ENCODE data around the gene ABCC1. TPM values are rescaled to one million over a fixed set of nuclear protein-coding genes. Genes with fewer than 3 reads are reported as not detected.
A peak's percentile ranks its signal among the peaks of the same experiment; 100 is the strongest.

Gene ABCC1
- total RNA-seq, 1 donor from 2014 or later: 38.7 TPM

DNA sequence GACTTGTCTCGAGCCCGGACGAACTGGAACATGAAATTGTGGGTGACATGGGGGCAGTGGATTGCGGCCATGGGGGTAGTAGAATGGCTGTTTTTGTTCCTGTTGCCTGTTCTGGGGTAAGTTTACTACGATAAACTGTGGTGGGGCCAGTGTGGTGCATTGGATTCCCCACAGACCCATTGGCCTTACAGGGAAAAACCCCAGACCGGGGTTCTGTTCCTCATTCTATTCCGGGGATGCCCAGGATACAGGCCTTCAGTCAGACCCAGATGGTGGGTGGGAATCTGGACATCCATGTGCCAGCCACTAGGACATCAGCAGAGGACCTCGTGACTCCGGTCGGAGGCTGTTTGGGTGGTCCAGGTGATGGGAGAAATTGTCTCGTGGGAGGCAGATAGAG, 88.1 kb downstream of the ABCC1 start:
- peaks cover 18% of the 10 kb centered on the region for H3K36me3 Mint-ChIP-seq (ENCODE audit: low read depth)
- no peak for DNase-seq (ENCODE audit: low read depth, low spot score)
- H3K9me3 Mint-ChIP-seq: no peaks in the 10 kb centered on the region
- peak overlapping the region; percentile 73 for H3K27ac Mint-ChIP-seq (ENCODE audit: unreplicated experiment)
- no peak overlapping the region for H3K4me3 Mint-ChIP-seq
- peaks cover 6% of the 10 kb centered on the region for H3K4me1 Mint-ChIP-seq
- TF ChIP-seq CTCF (conservative IDR thresholded peaks at IDR 0.05): no peak
- H3K27me3 Mint-ChIP-seq (ENCODE audit: low read depth): no peaks in the 10 kb centered on the region

DNA sequence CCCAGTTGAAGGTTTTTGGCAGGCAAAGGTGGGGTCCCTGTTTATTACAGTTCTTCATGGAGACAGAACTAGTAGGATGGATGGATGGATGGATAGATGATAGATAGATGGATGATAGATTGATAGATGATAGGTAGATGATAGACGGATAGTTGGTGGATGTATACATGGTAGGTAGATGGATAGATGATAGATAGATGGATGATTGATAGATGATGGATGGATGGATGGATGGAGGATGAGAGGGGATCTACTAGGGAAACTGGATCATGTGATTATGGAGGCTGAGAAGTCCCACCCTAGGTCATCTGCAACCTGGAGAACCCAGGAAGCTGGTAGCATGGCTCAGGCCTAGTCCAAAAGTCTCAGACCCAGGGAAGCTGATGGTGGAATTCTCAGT, 88.6 kb downstream of the ABCC1 start:
- H3K9me3 Mint-ChIP-seq: no peaks in the 10 kb centered on the region
- H3K27me3 Mint-ChIP-seq (ENCODE audit: low read depth): no peaks in the 10 kb centered on the region
- H3K27ac Mint-ChIP-seq (ENCODE audit: unreplicated experiment): no peak overlapping the region
- DNase-seq (ENCODE audit: low read depth, low spot score): no peak
- no peak overlapping the region for H3K4me3 Mint-ChIP-seq
- H3K36me3 Mint-ChIP-seq (ENCODE audit: low read depth): peaks cover 18% of the 10 kb centered on the region
- peaks cover 6% of the 10 kb centered on the region for H3K4me1 Mint-ChIP-seq
- no peak for TF ChIP-seq CTCF (conservative IDR thresholded peaks at IDR 0.05)

DNA sequence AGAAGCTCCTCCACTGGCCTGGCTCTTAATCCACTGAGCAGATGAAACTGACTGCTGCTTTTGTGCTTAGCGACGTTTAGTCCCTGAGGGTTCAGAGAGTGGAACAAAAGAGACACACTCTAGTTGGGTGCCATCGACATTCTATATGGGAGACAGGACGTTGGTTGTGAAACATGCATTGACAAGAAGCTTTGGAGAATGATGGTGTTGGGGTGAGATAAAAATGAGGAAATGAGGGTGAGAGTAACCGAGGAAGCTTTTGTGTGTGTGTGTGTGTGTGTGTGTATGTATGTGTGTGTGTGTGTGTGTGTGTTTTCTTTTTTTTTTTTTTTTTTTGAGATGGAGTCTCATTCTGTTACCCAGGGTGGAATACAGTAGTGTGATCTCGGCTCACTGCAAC, 89.5 kb downstream of the ABCC1 start:
- H3K27me3 Mint-ChIP-seq (ENCODE audit: low read depth): no peaks in the 10 kb centered on the region
- H3K36me3 Mint-ChIP-seq (ENCODE audit: low read depth): peaks cover 18% of the 10 kb centered on the region
- no peaks in the 10 kb centered on the region for H3K9me3 Mint-ChIP-seq
- H3K4me1 Mint-ChIP-seq: peaks cover 6% of the 10 kb centered on the region
- DNase-seq (ENCODE audit: low read depth, low spot score): no peak
- no peak for TF ChIP-seq CTCF (conservative IDR thresholded peaks at IDR 0.05)
- no peak overlapping the region for H3K27ac Mint-ChIP-seq (ENCODE audit: unreplicated experiment)
- H3K4me3 Mint-ChIP-seq: no peak overlapping the region

GRCh38 chr16:16041196-16041892, 91.9 kb downstream of the ABCC1 start:
- Mint-ChIP-seq H3K36me3 (ENCODE audit: low read depth) (peaks cover 19% of the 10 kb centered on the region), H3K27ac (ENCODE audit: unreplicated experiment) (no peak overlapping the region), H3K27me3 (ENCODE audit: low read depth) (no peaks in the 10 kb centered on the region), H3K4me3 (no peak overlapping the region), H3K4me1 (peaks cover 2% of the 10 kb centered on the region), H3K9me3 (no peaks in the 10 kb centered on the region)
- TF ChIP-seq CTCF (conservative IDR thresholded peaks at IDR 0.05): no peak
- no peak for DNase-seq (ENCODE audit: low read depth, low spot score)

- H3K27ac Mint-ChIP-seq (ENCODE audit: unreplicated experiment): no peak overlapping the region
- H3K4me1 Mint-ChIP-seq: no peaks in the 10 kb centered on the region
- no peaks in the 10 kb centered on the region for H3K9me3 Mint-ChIP-seq
- no peak overlapping the region for H3K4me3 Mint-ChIP-seq
- DNase-seq (ENCODE audit: low read depth, low spot score): no peak
- H3K36me3 Mint-ChIP-seq (ENCODE audit: low read depth): peaks cover 16% of the 10 kb centered on the region
- H3K27me3 Mint-ChIP-seq (ENCODE audit: low read depth): no peaks in the 10 kb centered on the region
- no peak for TF ChIP-seq CTCF (conservative IDR thresholded peaks at IDR 0.05)
Measured at GRCh38 chr16:16042076-16042475, 92.7 kb downstream of the ABCC1 start.

All from neural crest cell (in vitro differentiated cells).